Stimulated activated CD8-positive, alpha-beta memory T cell treated with anti-CD3 and anti-CD28 coated beads, Interleukin-12 subunit alpha, Interleukin-12 subunit beta, amount 100 ng/mL, for 1 hour (primary cell): ENCODE results near the gene GMCL1.
A peak's percentile ranks its signal among the peaks of the same experiment; 100 is the strongest.
"Not testable (repeated sequence)": the region's sequence is repeated elsewhere in the genome, so short reads cannot be mapped to it uniquely, and the experiment has no call there.

Experiments used
- DNase-seq: peaks from one replicate; pipeline ENCODE4 v3.0.0-alpha.2; 2020; ENCODE audit warnings: low read depth

GMCL1 gene

DNA sequence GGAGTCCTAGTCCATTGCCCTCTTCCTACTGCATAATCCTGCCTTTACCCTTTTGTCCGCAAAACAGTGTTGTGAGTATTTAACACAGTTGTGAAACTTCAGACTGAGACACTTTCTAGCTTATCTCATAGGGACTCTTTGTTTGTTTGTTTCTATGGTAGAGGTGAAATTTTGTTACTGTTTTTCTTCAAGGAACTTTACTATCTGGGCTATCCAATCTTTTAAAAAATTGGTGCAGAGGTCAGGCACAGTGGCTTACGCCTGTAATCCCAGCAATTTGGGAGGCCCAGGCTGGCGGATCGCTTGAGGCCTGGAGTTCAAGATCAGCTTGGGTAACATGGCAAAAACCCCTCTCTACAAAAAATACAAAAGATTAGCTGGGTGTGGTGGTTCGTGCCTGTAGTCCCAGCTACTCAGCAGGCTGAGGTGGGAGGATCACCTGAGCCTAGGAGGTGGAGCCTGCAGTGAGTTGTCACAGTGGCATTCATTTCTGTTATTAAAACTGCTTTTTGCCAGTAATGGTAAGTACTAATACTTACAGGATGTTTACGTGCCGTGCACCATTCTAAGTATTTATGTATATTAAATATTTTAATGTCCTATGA lies 18.8 kb downstream of the GMCL1 start:
- no peak for DNase-seq

DNA sequence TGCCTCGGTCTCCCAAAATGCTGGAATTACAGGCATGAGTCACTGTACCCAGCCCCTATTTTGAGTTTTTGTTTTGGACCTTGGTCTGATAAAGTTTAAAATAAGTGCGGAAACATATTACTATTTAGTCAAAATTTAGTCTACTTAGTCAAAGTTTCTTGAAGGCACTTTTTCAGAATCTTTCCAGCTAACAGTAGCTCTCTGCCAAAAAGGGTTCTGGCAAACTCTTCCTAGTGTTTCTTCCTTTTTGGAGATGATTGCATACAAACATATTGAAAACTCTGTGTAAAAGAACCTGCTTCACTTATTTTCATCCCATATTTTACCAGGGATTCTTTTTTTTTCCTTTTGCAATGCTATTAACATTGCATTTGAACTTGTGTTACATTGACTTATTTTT lies 28.8 kb downstream of the GMCL1 start:
- DNase-seq: no peak

DNA sequence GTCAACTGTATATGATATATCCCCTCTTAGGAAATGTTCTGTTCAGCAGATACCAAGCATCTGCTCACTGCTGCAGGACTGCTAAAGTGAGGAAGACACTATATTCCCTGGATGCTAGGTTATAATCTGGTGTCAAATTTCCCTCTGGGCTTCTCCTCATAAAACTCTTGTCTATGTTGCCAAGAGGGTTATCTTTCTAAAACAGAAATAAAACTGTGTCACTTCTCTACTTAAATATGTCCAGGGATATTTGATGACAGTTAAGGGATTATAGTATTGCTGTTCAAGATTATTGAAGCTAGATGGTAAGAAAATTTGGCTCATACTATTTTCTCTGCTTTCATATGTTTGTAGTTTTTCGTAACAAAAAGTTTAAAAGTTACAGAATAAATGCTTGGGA lies 33.8 kb downstream of the GMCL1 start:
- DNase-seq: no peak

DNA sequence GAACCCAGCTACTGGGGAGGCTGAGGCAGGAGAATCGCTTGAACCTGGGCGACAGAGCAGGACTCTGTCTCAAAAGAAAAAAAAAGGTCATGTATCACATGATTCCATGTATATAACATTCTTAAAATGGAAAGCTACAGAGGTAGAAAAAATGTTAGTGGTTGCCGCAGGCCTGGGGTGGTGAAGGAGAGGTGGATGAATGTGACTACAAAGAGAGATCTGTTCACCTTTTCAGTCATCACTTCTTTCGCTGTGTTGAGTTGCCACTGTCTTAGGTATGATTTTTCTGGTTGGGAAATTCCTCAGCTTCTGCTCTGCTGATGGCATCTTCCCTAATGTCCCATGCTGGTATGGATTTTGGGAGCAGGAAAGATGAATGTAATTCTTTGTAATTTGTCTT lies 59.0 kb downstream of the GMCL1 start:
- DNase-seq: no peak

GRCh38 chr2:69889302-69889701 lies 59.8 kb downstream of the GMCL1 start:
- no peak for DNase-seq

- DNase-seq: no peak
Observed at GRCh38 chr2:69890881-69891280, 61.4 kb downstream of the GMCL1 start.

DNA sequence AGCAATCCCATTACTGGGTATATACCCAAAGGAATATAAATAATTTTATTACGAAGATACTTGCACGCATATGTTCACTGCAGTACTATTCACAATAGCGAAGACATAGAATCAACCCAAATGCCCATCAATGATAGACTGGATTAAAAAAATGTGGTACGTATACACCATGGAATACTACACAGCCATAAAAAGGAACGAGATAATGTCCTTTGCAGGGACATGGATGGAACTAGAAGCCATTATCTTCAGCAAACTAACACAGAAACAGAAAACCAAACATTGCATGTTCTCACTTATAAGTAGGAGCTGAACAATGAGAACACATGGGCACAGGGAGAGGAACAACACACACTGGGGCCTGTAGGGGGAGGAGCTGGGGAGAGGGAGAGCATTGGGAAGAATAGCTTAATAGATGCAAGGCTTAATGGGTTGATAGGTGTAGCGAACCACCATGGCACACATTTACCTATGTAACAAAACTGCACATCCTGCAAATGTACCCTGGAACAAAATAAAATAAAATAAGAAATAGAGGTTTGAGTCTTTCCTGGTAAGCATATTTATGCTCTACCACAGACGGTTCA lies 63.5 kb downstream of the GMCL1 start:
- not testable (repeated sequence) for DNase-seq

DNA sequence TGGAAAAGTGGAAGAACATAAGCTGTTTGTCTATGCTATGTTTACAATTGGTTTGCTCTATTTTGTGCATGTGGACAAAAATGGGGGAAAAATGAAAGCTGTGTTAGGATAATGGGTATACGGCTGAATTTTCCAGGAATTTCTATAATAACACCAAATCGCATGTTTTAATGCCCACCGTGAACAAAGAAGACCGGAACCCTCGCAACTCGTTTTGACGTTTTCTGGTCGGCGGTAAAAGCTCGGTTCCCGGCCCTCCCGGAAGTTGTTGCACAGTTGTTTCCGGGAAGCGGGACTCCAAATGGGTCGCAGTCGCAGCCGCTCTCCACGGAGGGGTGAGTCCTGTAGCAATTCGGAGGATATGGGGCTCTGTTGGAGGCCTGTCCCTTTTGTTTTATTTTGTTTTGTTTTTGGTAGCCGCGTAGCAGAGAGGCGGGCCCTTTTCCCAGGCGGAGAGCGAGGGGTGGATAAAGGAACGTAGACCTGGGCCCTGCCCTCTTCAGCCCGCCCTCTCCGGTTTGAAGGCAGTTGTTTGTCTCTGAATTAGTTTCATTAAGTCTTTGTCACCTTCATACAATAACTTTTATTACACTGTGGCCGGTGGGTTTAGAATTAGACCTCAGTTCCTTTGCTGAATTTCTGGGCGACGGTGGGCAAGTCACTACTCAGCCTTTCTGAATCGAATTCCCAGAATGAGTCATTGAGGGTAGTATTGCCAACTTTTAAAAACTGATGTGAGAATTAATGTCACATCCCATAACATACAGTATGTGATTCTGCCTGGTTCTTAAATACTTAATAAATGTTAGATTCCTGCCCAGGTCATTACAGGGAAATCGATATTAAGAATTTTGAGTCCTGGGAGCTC lies 64.5 kb downstream of the GMCL1 start, which contains the start of gene SNRNP27:
Gene SNRNP27, plus strand, starts transcription at position 273 of the 868 bp plus-strand sequence. Its CDS starts 29 bp downstream, at position 302.
- DNase-seq: peak; percentile 69

DNA sequence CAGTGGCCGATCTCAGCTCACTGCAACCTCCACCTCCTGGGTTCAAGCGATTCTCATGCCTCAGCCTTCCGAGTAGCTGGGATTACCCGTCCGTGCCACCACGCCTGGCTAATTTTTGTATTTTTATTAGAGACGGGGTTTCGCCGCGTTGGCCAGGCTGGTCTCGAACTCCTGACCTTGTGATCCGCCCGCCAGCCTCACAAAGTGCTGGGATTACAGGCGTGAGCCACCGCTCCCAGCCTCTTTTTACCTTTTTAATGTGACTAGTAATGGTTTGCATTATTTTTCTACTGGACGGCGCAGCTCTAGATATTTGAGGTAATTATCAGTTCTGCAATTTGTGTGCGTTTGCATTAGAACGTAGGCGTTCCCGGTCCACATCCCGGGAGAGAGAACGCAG lies 65.3 kb downstream of the GMCL1 start:
- not testable (repeated sequence) for DNase-seq

DNA sequence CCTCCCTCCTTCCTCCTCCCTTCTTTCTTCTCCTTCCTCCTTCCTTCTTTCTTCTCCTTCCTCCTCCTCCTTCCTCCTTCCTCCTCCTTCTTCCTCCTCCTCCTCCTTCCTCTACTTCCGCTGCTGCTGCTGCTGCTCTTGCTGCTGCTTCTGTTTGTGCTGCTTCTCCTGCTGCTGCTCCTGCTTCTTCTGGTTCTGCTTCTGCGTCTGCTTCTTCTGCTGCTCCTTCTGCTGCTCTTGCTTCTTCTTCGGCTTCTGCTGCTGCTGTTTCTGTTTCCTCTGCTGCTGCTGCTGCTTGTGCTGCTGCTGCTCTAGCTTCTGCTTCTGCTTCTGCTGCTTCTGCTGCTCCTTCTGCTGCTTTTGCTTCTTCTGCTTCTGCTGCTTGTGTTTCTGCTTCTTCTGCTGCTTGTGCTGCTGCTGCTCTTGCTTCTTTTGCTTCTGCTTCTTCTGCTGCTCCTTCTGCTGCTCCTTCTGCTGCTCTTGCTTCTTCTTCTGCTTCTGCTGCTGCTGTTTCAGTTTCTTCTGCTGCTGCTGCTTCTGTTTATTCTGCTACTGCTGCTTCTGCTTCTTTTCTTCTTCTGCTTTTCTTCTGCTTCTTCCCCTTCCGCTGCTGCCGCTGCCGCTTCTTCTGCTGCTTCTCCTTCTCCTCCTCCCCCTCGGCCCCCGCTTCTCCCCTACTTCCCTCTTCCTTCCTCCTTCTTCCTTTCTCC lies 72.9 kb downstream of the GMCL1 start:
- DNase-seq: no peak

- no peak for DNase-seq
Observed at GRCh38 chr2:69907216-69907615, 77.8 kb downstream of the GMCL1 start.

- no peak for DNase-seq
Observed at GRCh38 chr2:69911985-69912563, 82.6 kb downstream of the GMCL1 start.

- peak; percentile 100 for DNase-seq
Observed at GRCh38 chr2:69914164-69914949, 84.9 kb downstream of the GMCL1 start.

GRCh38 chr2:69914950-69915945 lies 85.8 kb downstream of the GMCL1 start, which contains the start of gene MXD1:
MXD1 (plus strand) TSS chr2:69915109; CDS start chr2:69915331, 222 bp downstream.
- DNase-seq: no peak

- no peak for DNase-seq
Observed at GRCh38 chr2:69916106-69916505, 86.6 kb downstream of the GMCL1 start.

GRCh38 chr2:69917852-69918251 lies 88.4 kb downstream of the GMCL1 start:
- no peak for DNase-seq

DNA sequence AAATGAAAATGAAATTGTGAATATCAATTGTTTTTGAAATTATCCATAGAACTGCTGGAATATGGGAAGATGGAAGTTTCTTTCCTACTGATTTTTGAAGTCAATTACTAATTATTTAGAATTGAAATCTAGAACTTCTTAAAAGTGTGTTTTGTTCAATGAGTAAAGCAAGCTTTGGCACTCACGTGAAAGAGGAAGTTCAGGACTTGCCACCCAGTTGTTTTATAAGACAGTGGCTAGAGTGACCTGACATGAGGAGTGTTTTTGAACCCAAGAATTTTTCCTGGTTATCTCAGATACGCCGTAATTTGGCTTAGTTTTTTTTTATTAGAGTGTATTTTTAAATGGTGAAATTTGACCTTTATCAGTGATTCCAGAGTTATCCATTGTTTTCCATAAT lies 88.9 kb downstream of the GMCL1 start:
- no peak for DNase-seq

GRCh38 chr2:69923116-69923515 lies 93.7 kb downstream of the GMCL1 start:
- DNase-seq: no peak

- DNase-seq: no peak
Observed at GRCh38 chr2:69926849-69927515, 97.5 kb downstream of the GMCL1 start.
